Prostate gland (tissue), 2 donors: ENCODE results near the gene C2CD4D.

Experiments used
- CTCF ChIP-seq, 4 experiments: fragments of 200-600 bp in 2 of 4; fragments of 450-650 bp in 2 of 4; sonication (generic) in 2 of 4; IDR thresholded peaks; 1 replicate in 3 of 4; 2 replicates in 1 of 4; pipeline ENCODE4 v1.5.1; 2016 to 2019; ENCODE audit warnings: antibody characterized with exemption in 4 of 4, mild to moderate bottlenecking in 2 of 4, moderate library complexity in 2 of 4
- POLR2A ChIP-seq: fragments of 450-650 bp; IDR thresholded peaks from one replicate; pipeline ENCODE4 v1.6.1; 2016; ENCODE audit warnings: antibody characterized with exemption, mild to moderate bottlenecking
- POLR2AphosphoS5 ChIP-seq: sonication (generic); formaldehyde crosslinking; IDR thresholded peaks from one replicate; pipeline ENCODE4 v1.6.1; 2017; ENCODE audit warnings: antibody characterized with exemption

- TF ChIP-seq CTCF (IDR thresholded peaks at IDR 0.05) (no peak), POLR2A (no peak), POLR2AphosphoS5 (no peak)
These were observed 16.4 kb downstream of the C2CD4D start for GRCh38 chr1:151823175-151823574.
